Stimulated activated CD4-positive, alpha-beta T cell treated with anti-CD3 and anti-CD28 coated beads, Interleukin-1b, Interleukin-23, amount 100 ng/mL, for 24 hours (primary cell): ENCODE measurements around the gene CHST1.
A peak's percentile ranks its signal among the peaks of the same experiment; 100 is the strongest.

Experiments used
- DNase-seq, 4 experiments: peaks; one replicate each; pipeline ENCODE4 v3.0.0-alpha.2; 2020; ENCODE audit warnings: low read depth in 4 of 4, low spot score in 1 of 4

CHST1 gene, protein sequence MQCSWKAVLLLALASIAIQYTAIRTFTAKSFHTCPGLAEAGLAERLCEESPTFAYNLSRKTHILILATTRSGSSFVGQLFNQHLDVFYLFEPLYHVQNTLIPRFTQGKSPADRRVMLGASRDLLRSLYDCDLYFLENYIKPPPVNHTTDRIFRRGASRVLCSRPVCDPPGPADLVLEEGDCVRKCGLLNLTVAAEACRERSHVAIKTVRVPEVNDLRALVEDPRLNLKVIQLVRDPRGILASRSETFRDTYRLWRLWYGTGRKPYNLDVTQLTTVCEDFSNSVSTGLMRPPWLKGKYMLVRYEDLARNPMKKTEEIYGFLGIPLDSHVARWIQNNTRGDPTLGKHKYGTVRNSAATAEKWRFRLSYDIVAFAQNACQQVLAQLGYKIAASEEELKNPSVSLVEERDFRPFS

DNA sequence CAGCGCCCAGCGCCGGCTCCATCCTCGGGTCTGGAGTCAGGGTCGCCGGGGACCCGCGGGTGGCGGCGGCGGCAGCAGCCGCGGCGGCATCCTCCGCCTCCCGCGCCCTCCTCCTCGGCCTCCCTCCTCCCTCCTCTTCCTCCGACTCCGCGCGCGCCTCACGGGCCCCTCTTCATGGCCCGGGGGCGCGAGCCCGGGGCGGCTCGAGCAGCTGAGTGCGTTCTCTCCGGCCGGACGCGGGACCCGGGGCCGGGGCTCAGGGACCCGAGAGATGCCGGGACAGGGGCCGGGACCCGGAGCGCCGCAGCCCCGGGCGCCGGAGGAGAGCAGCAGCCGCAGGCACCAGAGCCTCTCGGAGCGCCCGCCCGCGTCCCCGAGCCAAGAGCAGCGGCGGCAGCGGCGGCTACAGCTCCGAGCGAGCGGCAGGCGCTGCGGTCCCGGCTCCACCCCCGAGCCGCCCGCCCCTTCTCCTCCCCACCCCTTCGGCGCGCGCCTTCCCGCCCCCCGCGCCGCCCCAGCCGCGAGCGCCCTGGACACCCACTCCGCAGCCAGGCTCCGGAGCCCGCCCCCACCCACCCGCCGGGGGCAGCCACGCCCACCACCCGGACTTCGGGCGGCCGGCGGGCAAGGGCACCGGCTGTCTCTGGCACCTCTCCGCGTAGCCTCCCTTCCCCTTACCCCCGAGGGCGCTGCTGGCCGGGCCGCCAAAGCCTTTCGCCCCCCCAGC, at the start of gene CHST1:
Gene CHST1, minus strand, starts transcription at position 417 of the 727 bp plus-strand sequence. CDS start 14,699 bp downstream, outside the sequence.
- DNase-seq: peak in 1 of 4 experiments; percentile 34

DNA sequence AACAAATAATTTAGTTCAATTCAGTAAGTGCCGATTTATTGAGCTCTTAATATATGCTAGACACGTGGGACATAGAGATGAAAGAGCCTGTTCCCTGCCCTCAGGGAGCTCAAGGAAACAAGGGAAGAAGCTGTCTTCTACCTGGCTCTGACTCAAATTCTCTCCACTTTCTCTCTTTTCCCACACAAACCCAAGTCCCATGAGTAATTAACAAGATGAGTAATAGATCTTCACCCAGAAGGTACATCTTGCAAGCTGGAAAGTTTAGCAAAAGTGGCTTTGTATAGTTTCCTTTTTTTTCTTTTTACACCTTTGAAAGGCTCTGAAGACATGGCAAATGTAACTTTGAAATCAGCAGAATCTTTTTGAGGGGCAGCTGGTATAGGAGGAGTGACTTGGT, 48.2 kb upstream of the CHST1 start:
- DNase-seq: no peak

DNA sequence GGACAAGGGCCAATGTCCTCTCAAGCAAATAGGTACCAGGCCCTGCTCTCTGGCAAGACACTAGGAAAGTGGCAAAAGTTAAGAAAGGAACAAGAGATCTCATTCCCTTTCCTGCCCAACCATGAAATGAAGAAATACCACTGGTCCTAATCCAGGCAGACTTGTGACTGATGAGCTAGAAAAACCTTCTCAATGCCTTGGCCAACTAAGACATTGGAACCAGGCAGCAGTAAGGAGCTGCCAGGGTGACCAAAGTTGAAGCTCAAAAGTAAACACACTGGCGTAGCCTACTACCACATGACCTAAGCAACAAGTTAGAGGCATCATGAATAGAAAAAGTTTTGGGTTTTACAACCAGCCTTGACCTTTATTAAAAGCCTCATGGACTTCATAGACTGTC, 45.1 kb upstream of the CHST1 start:
- DNase-seq: no peak

DNA sequence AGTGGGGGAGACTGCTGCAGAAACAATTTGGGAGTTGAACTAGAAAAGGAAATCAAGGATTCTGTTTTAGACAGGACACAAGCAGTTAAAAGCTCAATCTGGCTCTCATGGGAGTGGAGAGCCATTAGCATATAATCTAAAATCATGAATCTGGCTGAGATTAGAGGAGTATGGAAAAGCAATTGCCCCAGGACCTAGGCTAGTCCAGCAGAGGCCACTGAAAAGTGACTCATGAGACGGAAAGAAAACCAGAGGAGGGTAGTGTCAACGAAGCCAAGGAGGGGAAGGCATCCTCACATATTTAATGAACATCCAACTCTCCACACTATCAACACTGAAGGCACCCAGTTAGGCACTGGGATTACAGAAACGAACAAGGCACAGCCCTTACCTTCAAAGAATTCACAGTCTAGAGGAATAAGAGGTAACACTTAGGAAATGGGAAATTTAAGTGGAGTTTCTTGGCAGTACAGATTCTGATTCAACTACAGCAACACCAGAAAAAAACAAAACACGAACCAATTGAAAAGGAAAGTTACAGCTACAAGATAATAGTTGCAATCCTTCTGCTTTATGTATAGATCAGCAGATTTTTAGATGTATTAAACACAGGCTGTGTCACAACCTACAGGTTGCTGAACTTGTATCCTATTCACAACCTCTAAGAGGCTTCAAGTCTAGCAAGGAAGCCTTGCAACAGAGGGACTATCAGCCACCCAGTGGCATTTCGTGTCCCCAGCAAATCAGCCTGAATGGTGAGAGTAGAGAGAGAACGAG, 43.7 kb upstream of the CHST1 start:
- no peak for DNase-seq

DNA sequence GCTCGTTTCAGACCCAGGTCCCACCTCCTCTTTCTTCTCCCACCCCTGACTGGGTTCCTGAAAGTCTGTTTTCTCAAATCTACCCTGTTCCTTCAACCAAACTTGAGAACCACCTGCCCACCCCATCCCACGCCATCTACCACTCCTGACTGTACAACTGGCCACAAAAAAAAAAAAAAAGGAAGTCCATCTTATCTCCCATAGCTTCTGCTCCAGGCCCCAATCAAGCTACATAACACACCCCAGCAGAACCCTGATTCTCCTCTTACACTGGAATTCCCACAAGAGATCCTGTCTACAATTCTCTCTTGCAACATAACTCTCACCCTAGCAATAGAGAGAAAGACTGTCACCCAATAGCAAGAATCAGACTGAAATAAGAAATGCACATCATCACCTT, 39.2 kb upstream of the CHST1 start:
- DNase-seq: no peak

DNA sequence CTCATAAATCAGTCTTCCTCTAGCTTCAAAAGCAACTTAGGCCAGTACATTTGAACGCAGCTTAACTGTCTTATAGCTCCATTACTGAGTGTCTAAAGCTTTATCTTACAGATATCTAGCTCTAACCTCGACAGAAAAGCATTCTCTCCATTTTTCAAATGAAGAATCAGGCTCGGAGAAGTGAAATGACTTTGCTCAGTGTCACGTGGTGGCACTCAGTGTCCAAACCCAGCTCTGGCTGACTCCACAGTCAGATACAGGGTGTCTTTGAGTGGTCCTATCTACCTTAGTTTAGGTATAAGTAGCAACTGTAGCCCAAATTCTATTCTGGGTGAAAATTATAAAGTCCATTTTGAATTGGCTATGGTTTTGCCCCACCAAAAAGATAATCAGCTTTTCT, 38.7 kb upstream of the CHST1 start:
- no peak for DNase-seq

DNA sequence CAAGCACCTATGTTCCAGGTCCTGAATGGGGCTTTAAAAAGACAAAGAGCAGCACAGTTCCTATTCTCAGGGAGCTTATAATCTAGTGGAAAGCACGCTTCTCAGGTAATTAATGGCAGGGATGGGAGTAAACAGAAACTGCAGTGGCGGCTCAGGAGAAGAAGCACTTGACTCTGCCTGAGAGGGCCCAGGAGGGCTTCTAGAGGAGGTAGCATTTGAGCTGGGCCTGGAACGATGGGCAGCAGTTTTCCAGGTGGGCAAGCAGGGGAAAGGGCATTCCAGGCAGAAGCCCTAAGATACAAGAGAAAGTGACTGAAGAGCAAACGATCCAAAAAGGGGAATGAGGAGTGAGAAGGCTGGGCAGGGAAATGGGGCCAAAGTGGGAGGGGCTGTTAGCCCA, 37.1 kb upstream of the CHST1 start:
- DNase-seq: no peak

DNA sequence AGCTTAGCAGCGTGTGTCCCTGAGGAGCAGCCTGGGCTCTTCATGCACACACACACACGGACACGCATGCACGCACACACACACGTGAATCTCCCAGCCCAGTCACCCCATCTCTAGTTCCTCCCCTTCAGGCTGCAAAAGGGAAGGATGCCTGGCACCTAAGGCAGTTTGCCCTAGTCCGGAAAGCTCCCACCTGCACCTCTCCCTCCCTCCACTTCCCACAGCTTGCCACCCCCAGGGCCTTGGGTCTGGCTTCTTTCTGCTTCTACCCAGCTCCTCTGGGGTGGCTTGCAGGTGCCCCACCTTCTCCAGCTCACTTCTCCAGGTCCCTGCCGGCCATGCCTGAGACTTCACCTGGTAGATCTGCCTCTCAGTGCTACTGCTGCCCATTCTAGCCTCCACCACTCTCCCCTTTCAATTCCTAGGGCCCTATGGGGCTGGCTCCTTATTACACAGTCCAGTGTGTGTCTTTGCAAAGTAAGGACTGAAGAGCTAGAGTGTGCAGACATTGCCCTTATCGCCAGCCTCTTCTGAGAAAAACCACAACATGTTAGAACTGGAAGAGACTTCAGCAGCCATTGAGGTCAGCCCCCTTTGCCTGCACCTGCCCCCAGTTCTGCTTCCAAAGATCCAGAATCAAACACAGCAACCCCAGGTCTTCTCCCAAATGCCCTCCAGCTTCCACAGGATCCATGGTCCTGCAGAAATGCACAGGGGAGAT, 33.5 kb upstream of the CHST1 start:
- no peak for DNase-seq

DNA sequence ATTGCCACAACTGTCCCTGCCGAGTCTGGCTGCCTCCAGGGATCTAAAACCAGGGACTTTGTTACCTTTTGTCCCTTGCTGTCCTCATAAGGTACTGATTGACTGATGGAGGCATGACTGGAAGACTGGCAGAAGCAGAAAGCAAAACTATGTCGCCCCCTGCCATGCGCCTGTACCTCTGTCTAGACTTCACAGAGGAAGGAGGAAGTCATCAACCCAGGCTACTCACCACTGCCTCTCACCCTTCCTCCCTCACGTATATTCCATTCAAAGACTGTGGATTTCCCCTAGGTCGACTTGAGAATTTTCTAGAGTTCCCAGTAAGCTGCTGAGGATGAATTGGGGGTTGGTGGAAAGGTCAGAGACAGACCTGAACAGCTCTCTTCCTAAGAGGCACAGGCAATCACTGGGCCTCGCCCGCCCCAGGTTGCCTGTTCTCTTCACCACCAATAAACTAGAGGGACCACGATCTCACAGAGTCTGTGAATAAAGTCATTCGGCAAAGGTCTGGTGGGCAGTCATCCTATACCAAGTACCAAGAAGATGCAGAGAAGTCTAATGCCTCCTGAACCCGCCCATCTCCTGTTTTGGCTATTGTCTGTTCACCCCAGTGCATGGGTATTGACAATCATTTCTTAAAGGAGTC, 27.5 kb upstream of the CHST1 start:
- DNase-seq: no peak

DNA sequence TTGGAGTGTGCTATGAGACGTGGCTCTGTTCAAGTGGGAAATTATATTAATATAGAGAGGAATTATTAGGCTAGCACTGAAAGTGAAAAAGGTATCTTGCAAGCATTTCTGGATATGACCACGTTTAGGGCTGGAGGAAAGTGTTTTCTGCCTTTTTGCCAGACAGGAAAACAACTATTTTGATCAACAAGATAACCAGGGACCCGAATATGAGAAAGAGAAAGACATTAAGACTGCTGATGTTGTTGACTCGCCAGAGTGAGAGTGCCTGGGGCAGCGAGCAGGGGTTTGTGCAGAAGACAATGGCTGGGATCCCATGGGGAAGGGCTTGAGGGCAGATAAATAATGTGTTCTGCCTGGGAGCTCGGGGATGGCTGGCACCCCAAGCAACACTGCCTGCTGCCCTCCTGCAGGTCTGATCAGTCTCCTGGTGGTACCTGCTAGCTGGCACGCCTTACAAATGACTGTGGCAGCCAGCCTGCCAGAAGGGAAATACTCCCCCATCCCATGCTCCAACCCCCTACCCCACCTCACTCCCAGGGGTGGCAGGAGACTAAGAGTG, 23.1 kb upstream of the CHST1 start:
- DNase-seq: no peak

DNA sequence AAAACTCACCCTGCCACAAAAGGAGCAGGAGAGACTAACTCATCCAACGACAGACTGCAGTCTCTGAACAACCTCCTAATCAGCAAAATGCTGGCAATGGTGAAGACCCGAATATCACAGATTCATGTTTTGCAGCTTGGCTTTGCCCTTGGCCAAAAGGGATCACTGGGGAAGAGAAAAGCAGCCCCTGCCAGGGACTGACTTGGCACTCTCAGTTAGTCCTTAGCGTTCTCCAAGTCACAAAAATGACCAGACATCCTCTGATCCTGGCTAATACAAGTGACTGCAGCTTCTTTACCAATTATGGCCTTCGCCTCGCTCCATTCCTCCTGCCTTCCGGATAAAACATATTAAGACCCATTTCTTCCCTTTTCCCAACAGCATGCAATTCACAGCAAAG, 22.4 kb upstream of the CHST1 start:
- no peak for DNase-seq

DNA sequence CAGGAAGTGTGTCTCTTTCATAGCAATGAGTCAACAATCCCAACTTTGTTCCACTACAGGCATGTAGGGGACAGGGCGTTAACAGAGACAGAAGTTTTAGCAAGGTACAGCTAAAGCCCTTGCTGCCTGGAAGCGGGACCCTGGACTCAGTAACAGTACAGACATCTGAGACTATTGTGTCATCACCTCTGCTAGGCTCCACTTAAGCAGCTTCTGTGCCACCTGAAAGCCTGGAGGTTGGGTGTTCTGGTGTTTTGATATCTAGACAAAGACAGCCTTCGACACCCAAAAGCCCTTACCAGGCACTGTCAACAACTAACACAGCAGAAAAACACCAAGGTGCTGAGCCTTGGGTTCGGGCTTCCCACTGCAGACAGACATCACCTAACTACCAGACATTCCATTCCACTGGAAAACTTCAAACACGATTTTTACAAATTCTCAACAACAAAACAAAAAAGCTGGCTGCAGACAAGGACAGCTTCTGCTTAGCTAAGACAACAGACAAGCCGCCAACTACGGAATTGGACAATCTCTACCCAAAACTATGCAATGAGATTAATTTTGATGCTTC, 20.6 kb upstream of the CHST1 start:
- no peak for DNase-seq

DNA sequence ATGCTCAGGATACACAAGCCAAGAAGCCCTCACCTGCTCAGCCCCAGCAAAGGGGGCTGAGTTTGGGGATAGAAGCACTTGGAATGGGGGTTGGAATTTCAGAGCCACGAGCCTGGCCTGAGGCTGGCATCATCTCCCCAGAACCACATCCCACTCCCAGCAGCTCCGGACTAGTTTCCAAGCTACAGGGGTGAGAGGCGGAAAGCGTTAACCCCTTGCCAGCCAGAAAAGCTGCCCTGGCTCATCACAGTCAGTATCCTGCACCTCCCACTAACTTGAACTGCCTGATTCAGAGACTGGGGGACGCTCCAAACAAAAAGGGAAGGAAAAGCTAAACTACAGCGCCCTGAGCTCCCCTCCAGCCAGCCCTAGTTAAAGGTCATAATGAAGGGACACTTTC, 19.0 kb upstream of the CHST1 start:
- DNase-seq: no peak

DNA sequence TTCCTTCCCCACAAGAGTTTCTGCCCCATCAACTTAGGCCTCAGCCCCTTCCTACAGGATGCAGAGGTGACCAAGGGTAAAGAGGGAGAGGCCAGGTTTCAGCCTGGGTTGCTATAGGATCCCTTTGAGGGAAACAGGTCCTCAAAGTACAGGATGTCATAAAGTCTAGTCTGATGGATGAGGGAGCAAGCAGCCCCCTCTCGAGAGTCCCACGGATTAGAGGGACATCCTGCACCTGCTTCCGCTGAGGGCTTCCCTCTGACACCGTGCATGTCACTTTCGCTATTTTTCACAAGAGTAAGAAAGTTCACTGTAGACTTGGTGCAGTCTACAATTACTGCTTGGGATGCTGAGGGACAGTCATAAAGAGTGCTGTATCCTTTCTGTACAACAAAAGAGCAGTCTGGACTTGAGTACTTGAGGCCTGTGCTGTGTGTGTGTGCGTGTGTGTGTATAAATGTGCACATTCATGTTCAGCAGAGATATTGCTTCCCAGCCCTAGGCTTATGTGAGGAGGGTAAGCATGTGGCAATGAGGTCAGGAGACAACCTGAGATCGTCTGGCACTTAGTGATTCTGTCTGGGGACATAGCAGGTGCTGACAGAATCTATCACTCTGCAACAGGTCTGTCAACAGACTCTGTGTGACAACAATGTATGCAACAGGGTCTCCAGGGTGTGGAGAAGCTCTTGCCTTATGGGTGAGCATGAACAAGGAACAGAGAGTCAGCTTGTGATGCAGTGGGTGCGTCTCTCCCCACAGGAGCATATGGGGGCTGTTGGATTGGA, 18.0 kb upstream of the CHST1 start:
- DNase-seq: no peak

DNA sequence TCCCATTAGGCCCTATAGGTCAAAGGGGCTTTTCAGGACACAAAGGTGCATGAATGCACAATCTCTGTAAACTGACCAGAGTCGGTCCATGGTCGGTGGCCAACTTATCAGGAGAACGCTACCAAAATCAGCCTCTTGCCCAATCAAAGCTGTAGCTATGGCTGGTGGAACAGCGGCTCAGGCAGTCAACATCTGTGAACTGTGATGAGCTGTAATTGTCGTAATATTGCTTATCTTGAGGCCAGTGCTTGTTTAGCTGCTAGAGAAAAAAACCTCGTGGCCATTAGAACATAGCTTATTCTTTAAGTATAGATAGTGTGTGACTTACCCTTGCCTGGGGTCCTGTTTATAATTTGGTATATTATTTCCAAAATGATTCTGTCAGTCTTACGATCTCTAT, 14.4 kb upstream of the CHST1 start:
- DNase-seq: no peak

DNA sequence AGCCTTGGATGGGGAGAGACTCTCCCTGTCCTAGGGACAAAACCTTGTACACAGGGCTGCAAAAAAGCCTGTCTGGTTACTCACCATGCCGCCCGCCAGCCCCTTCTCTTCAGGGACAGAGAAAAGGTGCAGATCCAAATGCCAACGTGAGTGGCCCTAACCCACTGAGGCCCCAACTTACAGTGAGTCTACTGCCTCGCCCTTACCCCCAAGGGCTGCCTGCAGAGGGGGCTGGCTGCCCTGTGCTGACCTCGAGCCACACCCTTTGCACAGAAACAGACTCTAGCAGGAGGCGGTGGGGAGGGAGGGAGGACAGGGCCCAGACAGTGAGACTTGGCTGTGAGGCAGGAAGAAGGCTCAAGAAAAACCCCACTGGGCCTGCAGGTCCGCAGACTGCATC, 13.6 kb upstream of the CHST1 start:
- no peak for DNase-seq

DNA sequence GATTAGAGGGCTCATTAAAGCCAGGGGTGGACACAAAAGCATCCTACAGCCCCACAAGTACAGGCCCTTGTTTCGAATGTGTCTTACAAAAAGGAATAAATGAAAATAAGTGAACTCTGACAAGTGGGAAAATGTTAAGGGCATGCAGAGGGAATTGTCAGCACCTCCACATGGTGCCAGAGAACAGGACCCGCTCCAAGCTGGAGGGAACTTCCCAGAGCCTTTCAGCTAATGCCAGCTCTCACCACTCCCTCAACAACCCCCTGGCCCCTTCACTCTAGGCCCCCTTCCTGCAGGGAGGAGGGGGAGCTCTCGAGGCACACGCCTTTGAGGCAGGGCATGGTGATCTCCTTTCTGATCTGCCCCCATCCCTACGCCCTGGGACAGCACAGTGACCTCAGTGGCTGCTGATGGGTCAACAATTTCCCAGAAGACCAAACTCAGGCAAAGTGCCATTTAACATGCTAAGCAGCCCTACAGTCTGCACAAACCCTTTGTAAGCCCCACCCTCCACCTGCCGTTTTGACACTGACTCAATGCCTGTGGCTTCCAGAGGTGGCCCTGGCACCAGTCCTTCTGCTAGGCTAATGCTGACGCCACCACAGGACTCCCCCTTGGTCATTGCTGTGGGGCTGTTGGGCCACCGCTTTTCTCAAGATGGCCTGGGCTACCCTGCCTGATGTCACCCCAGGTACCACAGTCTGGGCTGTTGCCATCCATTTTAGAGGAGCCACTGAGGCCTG, 12.5 kb upstream of the CHST1 start:
- no peak for DNase-seq

DNA sequence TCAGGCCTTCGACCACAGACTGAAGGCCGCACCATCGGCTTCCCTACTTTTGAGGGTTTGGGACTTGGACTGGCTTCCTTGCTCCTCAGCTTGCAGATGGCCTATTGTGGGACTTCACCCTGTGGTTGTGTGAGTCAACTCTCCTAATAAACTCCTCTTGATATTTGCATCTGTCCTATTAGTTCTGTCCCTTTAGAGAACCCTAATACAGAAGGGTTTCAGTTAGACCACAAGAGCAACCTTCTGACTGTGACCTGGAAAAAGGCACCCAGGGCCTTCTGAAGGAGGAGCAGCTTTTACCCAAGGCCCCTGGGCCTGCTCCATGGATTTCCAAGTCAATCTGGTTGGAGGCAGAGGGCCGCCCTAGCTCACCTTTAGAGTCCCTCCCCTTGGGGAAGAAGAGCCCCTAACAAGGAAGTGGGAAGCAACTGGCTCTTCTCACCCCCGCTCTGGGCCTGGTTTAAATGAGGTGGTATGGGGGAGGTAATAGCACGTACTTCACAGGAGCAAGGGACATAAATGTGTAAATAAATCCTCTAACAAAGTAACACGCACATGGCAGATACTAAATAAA, 11.2 kb upstream of the CHST1 start:
- no peak for DNase-seq
